Stimulated activated CD8-positive, alpha-beta memory T cell treated with anti-CD3 and anti-CD28 coated beads, Interleukin-4, amount 100 ng/mL, for 48 hours (primary cell): ENCODE data around the gene PDCD1.
"Not testable (repeated sequence)": the region's sequence is repeated elsewhere in the genome, so short reads cannot be mapped to it uniquely, and the experiment has no call there.

Source experiments
- DNase-seq: peaks from one replicate; pipeline ENCODE4 v3.0.0-alpha.2; 2020

The PDCD1 gene

DNA sequence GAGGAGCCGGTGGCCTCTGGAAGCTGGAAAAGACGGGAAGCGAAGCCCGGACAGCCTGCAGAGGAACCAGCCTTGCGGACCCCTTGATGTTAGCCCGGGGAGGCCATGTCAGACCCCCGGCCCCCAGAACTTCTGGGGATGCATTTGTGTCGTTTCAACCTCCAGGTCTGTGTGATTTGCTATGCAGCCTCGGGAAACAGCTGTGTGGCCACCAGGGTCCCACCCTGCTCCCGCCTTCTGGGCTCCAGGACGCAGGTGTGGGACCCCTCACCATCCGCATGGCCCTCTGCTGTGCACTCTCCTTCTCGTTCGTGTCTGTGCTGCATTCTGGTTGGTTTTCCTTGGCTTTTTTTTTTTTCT is 36.5 kb downstream of the PDCD1 start:
- no peak for DNase-seq

GRCh38 chr2:241821460-241822263 is 37.0 kb downstream of the PDCD1 start:
- DNase-seq = no peak

DNA sequence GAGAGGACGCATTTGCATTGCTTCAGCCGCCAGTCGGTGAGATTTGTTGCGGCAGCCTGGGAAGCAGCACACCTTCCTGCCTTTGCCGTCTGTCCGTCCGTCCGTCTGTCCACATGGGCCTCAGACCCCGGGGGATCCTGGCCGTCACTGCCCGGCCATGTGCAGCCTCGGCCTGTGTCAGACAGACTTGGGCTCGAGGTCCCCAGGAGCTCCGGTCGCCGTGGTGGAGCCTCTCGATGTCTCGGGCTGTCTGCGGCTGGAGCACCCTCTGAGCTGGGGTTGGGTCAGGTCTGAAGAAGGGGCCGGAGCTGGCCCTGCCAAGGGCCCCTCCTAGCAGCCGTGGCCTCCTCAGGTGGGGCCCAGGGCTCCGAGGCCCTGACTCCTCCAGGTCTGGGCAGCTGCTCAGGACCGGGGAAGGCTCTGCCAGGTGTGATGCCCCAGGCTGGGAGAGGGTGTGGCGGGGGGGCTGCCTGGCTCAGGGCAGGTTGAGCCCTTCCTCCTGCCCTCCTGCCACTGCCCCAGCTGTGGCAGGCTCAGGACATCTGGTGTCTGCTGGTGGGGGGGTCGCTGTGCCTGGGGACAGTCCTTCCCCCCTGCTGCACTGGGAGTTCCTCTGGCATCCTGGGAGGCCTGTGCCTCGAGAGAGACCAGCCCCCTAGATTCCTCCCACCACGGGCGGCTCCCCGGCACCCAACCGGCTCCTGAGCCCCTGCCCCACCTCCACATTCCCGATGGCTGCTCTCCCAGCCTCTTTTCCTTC is 37.9 kb downstream of the PDCD1 start:
- DNase-seq = no peak

GRCh38 chr2:241819947-241820624 is 38.6 kb downstream of the PDCD1 start:
- DNase-seq = not testable (repeated sequence)

GRCh38 chr2:241818943-241819270 is 39.8 kb downstream of the PDCD1 start:
- DNase-seq = no peak

DNA sequence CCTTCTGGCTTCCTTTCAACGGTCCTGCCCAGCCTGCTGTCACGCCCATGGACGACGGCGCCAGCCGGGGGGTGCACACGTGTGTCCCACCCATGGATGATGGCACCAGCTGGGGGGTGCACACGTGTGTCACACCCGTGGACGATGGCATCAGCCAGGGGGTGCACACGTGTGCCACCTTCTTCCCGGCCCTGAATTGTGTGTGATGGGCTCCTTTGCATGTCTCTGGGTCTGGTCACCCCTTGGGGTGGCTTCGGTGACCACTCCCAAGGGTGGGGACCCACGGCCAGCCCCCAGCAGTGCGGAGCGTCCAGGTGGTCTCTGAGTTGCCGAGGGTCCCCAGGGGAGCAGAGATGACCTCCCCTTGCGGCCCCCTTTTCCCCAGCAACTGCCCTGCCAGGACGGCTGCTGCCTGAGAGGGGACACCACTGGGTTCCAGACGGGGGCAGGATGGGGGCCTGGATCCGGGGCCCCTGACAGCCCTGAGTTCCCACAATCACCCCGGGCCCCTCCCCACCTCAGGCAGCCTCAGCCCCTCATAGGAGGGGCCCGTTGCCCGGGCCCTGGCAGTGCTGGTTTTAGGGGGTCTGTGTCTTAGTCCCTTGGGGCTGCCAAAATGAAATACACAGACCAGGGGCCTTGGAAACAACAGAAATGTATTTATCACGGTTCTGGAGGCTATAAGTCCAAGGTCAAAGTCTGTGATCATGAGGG is 40.3 kb downstream of the PDCD1 start:
- no peak for DNase-seq

- DNase-seq = not testable (repeated sequence)
Measured at GRCh38 chr2:241817821-241818215, 40.9 kb downstream of the PDCD1 start.

DNA sequence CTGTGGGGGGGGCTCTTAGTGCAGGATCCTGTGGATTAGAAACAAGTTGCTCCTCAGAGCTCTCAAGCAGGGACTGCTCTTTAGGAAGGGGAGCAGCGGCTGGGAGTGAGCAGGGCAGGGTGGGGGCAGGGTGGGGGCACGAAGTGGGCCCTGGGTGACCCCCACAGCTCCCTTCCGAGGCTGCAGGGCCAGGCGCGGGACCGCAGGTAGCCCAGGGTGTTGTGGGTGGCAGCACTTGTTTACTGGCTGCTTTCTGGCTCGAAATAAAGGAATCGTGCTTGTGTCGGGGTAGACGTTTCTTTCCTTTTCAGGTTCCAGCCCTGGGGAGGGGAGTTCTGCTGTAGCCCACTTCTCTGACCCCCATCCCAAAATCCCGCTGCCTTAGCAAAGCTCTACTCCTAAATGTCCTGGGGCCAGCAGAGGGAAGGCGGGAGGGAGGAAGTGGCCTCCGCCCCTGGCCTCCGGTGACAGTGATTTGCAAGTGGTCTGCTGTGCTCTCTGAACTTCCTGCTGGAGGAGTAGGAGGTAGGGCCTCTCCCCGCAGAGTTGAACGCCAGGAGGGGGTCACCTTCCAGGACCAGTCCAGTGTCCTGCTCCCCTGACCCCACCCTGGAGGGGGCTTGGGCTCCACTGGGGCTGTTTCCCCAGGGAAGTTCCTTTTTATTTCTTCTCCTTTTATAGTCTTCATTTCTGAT is 41.4 kb downstream of the PDCD1 start:
- no peak for DNase-seq

- no peak for DNase-seq
Measured at GRCh38 chr2:241816431-241817121, 42.1 kb downstream of the PDCD1 start.

DNA sequence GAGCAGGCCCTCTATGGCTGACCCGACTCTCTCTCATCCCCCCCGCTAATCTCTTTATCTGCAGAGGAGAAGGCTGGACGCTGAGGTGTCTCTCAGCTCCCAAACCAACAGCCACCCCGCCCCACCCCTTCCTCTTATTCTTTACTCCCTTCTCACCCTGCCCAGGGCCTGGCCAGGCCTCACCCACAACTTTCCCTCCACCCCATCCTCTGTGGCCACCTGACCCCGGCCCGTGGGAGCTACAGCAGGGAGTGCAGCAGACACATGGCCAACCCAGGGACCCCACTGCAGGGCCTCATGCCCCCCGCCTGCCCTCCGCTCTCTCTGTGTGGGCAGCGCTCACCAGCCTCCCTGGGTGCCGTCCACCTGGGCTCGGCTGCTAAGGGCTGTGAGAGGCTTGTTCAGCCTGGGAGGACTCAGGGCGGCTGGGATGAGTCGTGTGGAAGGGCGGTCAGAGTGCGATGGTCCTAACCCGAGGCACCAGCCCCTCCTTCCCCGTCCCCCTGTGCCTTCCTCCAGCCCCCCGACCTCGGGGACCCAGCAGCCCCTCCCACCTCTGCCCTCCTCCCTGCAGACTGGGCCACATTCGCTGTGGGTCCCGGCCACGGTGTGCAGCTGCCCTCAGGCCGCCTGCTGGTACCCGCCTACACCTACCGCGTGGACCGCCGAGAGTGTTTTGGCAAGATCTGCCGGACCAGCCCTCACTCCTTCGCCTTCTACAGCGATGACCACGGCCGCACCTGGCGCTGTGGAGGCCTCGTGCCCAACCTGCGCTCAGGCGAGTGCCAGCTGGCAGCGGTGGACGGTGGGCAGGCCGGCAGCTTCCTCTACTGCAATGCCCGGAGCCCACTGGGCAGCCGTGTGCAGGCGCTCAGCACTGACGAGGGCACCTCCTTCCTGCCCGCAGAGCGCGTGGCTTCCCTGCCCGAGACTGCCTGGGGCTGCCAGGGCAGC is 42.9 kb downstream of the PDCD1 start:
- DNase-seq = no peak

- no peak for DNase-seq
Measured at GRCh38 chr2:241814643-241815476, 43.8 kb downstream of the PDCD1 start.

DNA sequence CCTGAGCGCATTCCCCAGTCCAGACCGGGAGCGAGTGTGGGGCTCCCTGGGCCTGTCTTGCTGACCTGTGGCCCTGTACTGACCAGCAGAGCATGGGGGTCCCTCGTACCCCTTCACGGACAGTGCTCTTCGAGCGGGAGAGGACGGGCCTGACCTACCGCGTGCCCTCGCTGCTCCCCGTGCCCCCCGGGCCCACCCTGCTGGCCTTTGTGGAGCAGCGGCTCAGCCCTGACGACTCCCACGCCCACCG is 44.4 kb downstream of the PDCD1 start:
- no peak for DNase-seq

- no peak for DNase-seq
Measured at GRCh38 chr2:241813644-241814392, 44.9 kb downstream of the PDCD1 start.

- DNase-seq = no peak
Measured at GRCh38 chr2:241812730-241813643, 45.7 kb downstream of the PDCD1 start.

DNA sequence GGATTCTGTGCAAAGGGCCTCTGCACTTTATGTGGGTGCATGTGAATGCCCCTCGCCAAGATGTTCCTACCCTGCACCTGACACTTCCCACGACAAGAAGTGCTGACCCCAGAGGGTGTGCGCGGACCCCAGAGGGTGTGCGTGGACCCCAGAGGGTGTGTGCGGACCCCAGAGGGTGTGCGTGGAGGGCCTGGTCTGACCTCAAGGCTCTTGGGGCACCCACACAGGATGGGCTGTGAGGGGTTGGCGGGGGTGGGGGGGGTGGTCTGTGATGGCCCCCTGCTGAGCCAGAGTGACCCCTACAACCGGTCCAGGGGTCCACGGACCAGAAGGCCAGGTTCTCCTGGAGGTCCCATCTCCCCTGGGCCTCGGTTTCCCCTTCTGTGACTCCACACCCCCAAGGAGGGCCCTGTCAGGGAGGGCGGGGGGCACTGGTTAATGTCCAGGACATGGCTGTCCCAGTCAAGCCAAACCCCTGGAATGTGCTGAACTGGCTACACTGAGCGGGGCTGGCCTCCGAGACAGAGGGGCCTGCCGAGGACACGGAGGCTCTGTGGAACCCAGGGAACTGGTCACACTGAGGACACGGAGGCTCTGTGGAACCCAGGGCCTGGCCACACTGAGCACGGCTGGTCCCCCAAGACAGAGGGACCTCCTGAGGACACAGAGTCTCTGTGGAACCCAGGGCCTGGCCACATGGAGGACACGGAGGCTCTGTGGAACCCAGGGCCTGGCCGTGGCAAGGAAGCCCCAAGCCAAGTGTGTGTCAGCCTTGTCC is 46.6 kb downstream of the PDCD1 start:
- no peak for DNase-seq

DNA sequence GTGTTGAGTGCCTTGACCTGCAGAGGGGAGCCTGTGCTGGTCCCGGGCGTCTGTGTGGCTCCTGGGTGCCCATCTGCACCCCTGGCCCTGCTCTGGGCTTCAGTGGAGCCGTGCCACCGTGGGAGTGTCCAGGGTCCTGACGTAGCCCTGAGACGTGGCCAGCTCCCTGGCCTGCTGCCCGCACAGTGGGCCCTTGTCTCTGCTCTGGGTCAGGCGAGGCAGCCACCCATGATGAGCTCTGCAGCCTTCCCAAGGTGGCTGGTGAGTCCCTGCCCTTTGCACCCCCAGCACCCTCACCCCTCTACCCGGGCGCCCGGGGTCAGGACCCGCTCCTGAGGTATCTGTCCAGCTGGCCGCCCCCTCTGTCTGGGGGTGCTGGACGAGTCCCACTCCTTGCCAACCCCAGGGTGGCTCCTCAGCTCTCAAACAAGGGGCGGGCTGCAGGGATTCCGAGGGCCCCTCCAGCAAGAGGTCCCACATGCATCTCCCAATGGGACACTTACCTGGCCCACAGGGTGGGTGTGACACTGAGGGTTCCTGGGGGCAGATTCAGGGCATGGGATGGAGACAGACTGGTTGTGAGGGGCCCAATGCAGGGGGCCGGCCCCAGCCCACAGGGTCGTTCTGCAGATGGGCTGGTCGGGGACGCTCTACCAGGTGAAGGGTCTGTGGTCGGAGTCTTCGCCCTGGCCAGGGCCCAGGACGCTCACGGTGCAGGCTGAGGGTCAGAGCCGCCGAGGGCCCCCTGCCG is 47.3 kb downstream of the PDCD1 start:
- no peak for DNase-seq
